Hepatocyte (in vitro differentiated cells): Measurements from ENCODE around the gene CARD10. TPM values are rescaled to one million over a fixed set of nuclear protein-coding genes. Genes with fewer than 3 reads are reported as not detected.

Experiments used
- DNase-seq: peaks from one replicate; pipeline ENCODE4 v3.0.0-alpha.2; 2016; ENCODE audit warnings: low spot score
- H2AFZ ChIP-seq: fragments of 200-600 bp; sonication (generic); 2 replicates; pipeline ENCODE4 v1.6.0; 2016; ENCODE audit warnings: antibody characterized with exemption, mild to moderate bottlenecking
- H3K27ac ChIP-seq: fragments of 200-600 bp; sonication (generic); 2 replicates; pipeline ENCODE4 v1.5.1; 2016; ENCODE audit warnings: mild to moderate bottlenecking
- H3K27me3 ChIP-seq: fragments of 200-600 bp; sonication (generic); 2 replicates; pipeline ENCODE4 v1.6.1; 2016
- H3K36me3 ChIP-seq: fragments of 200-600 bp; sonication (generic); replicated peaks from 2 replicates; pipeline ENCODE4 v1.5.1; 2016; ENCODE audit warnings: low read depth; ENCODE audit not compliant: insufficient read depth
- H3K4me1 ChIP-seq: fragments of 200-600 bp; sonication (generic); 2 replicates; pipeline ENCODE4 v1.5.1; 2016; ENCODE audit warnings: mild to moderate bottlenecking, moderate library complexity; ENCODE audit not compliant: insufficient read depth
- H3K4me2 ChIP-seq: fragments of 200-600 bp; sonication (generic); 2 replicates; pipeline ENCODE4 v1.6.0; 2016
- H3K4me3 ChIP-seq: fragments of 200-600 bp; sonication (generic); 2 replicates; pipeline ENCODE4 v1.5.1; 2016; ENCODE audit warnings: mild to moderate bottlenecking
- H3K79me2 ChIP-seq: fragments of 200-600 bp; sonication (generic); 2 replicates; pipeline ENCODE4 v1.6.0; 2017; ENCODE audit warnings: mild to moderate bottlenecking
- H3K9me2 ChIP-seq: fragments of 200-600 bp; sonication (generic); replicated peaks from 2 replicates; pipeline ENCODE4 v1.6.0; 2017; ENCODE audit warnings: mild to moderate bottlenecking; ENCODE audit not compliant: insufficient read depth
- H3K9me3 ChIP-seq: fragments of 200-600 bp; sonication (generic); 2 replicates; pipeline ENCODE4 v1.5.1; 2016; ENCODE audit warnings: low read depth, mild to moderate bottlenecking
- H4K20me1 ChIP-seq: fragments of 200-600 bp; sonication (generic); 2 replicates; pipeline ENCODE4 v1.6.0; 2016; ENCODE audit warnings: mild to moderate bottlenecking; ENCODE audit not compliant: insufficient read depth, poor library complexity, severe bottlenecking
- EZH2 ChIP-seq: fragments of 200-600 bp; sonication (generic); IDR thresholded peaks from 2 replicates; pipeline ENCODE4 v1.6.1; 2016; ENCODE audit warnings: antibody characterized with exemption, mild to moderate bottlenecking, borderline replicate concordance
- EZH2phosphoT487 ChIP-seq: fragments of 200-600 bp; sonication (generic); IDR thresholded peaks from one replicate; pipeline ENCODE4 v1.6.1; 2018; ENCODE audit warnings: antibody characterized with exemption, mild to moderate bottlenecking, low read depth, moderate library complexity; ENCODE audit not compliant: unreplicated experiment, severe bottlenecking
- WGBS: methylation state at CpG from one replicate; pipeline ENCODE4 v1.1.6; 2016; ENCODE audit warnings: low lambda C conversion rate; ENCODE audit errors: missing lambda C conversion rate; 5-methylcytosine and 5-hydroxymethylcytosine counted together
- polyA plus RNA-seq: library from polyadenylated mRNA; unstranded; fragments of >200 nt; fragmentation: Nextera tagmentation; extraction: Ambion mirVana; gene quantifications from 2 replicates; pipeline ENCODE4 v1.2.1, GENCODE V29; 2016
- total RNA-seq: library from RNA; depleted of rRNA; stranded (reverse); fragments of >200 nt; gene quantifications from 2 replicates; pipeline ENCODE4 v1.2.3, GENCODE V29; 2014
- TF ChIP-seq, protein P1 (sequence below): fragments of 200-600 bp; sonication (generic); IDR thresholded peaks from 2 replicates; pipeline ENCODE4 v1.5.1; 2016; ENCODE audit warnings: antibody characterized with exemption, mild to moderate bottlenecking; ENCODE audit not compliant: poor library complexity

Gene CARD10, protein sequence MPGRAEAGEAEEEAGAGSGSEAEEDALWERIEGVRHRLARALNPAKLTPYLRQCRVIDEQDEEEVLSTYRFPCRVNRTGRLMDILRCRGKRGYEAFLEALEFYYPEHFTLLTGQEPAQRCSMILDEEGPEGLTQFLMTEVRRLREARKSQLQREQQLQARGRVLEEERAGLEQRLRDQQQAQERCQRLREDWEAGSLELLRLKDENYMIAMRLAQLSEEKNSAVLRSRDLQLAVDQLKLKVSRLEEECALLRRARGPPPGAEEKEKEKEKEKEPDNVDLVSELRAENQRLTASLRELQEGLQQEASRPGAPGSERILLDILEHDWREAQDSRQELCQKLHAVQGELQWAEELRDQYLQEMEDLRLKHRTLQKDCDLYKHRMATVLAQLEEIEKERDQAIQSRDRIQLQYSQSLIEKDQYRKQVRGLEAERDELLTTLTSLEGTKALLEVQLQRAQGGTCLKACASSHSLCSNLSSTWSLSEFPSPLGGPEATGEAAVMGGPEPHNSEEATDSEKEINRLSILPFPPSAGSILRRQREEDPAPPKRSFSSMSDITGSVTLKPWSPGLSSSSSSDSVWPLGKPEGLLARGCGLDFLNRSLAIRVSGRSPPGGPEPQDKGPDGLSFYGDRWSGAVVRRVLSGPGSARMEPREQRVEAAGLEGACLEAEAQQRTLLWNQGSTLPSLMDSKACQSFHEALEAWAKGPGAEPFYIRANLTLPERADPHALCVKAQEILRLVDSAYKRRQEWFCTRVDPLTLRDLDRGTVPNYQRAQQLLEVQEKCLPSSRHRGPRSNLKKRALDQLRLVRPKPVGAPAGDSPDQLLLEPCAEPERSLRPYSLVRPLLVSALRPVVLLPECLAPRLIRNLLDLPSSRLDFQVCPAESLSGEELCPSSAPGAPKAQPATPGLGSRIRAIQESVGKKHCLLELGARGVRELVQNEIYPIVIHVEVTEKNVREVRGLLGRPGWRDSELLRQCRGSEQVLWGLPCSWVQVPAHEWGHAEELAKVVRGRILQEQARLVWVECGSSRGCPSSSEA
- total RNA-seq (19.1 and 23.4 TPM in 2 replicates), polyA plus RNA-seq (28.7 and 31.2 TPM in 2 replicates)

DNA sequence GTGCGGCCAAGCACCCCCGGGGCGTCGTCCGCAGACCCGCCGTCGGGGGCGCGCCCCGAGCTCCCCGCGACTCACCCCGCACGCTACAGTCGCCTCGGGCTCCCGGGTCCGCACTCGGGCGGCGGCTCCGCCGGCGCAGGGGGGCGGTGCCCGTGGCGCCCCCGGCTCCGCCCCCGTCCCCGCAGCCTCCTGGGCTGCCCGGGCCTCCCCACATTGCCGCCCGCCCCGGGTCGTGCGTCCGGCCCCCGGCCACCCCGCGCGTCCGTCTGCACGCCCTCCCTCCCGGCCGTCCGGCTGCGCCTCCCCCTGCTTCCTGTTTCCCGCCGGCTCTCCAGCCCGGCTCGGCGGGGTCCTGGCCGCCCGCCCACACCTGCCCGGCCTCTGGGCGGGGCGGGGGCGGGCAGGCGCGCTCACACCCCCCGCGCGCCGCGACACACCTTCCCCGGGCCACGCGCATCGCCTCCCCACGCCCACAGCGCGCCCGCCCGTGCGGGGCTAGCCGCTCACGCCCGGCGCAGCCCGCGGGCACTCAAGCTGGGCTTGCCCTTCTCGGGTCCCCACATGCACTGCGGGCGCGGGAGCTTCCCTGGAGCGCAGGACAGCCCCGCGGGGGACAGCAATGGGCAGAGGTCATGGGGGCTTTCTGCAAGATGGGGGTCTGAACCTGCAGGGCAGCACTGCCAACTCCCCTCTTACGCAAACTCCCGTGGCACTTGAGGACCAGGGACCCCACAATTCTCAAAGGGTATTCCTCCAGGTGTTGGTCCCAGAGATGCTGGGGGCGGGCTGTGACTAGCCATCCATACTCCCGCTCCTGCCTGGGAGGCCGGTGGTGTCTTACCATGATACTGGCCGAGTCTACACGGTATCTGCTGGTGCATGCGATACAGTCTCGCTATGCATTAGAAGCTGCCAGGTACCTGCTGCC, at the start of gene CARD10:
CARD10 (minus strand) TSS at position 148 of the 928 bp plus-strand sequence. CDS start 215 bp downstream, outside the sequence.
- Histone ChIP-seq H3K4me2 (peak within 1 kb of the TSS; percentile 98), H3K27me3 (no peaks in the 10 kb centered on the region), H3K36me3 (no peaks in the 10 kb centered on the region), H3K79me2 (peaks cover 30% of the 10 kb centered on the region), H3K9me2 (no peaks in the 10 kb centered on the region), H3K4me3 (peak within 1 kb of the TSS; percentile 82), H3K27ac (peak within 1 kb of the TSS; percentile 79), H3K9me3 (no peaks in the 10 kb centered on the region), H3K4me1 (peaks cover 5% of the 10 kb centered on the region), H4K20me1 (no peaks in the 10 kb centered on the region), H2AFZ (peak within 1 kb of the TSS; percentile 78)
- DNase-seq = peak; percentile 74
- TF ChIP-seq EZH2 = no peak
- no peak for TF ChIP-seq EZH2phosphoT487
- TF ChIP-seq, protein P1, sequence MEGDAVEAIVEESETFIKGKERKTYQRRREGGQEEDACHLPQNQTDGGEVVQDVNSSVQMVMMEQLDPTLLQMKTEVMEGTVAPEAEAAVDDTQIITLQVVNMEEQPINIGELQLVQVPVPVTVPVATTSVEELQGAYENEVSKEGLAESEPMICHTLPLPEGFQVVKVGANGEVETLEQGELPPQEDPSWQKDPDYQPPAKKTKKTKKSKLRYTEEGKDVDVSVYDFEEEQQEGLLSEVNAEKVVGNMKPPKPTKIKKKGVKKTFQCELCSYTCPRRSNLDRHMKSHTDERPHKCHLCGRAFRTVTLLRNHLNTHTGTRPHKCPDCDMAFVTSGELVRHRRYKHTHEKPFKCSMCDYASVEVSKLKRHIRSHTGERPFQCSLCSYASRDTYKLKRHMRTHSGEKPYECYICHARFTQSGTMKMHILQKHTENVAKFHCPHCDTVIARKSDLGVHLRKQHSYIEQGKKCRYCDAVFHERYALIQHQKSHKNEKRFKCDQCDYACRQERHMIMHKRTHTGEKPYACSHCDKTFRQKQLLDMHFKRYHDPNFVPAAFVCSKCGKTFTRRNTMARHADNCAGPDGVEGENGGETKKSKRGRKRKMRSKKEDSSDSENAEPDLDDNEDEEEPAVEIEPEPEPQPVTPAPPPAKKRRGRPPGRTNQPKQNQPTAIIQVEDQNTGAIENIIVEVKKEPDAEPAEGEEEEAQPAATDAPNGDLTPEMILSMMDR = no peak
- WGBS = 15% methylated on average over 26 of the region's 99 CpGs

DNA sequence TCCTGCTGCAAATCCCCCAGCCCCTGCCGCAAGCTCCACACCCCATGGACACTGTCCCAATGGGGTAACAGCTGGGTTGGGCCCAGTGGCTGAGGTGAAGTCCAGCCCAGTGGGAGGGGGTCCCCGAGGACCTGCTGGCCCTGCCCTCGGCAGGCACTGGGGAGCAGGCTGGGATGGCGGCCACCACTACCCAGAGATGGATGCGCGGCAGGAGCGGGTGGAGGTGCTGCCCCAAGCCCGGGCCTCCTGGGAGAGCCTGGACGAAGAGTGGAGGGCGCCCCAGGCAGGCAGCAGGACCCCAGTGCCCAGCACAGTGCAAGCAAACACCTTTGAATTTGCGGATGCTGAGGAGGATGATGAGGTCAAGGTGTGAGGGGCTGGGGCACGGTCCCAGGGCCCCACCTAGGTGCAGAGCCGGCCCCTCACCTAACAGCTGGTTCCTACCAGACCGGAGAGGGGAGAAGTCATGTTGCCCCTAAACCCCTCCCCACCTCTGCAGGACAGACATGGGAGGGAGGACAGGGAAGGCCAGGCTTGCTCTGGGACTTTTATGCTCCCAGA, 49.3 kb upstream of the CARD10 start:
- Histone ChIP-seq H4K20me1 (peaks cover 25% of the 10 kb centered on the region), H3K79me2 (peaks cover 48% of the 10 kb centered on the region)

More for the DNA sequence above, 49.3 kb upstream of the CARD10 start:
- Histone ChIP-seq H3K4me3 (no peak overlapping the region), H3K36me3 (no peaks in the 10 kb centered on the region), H3K27ac (peak overlapping the region; percentile 91), H3K9me2 (no peaks in the 10 kb centered on the region), H3K9me3 (no peaks in the 10 kb centered on the region), H3K4me2 (peak overlapping the region; percentile 24), H3K27me3 (no peaks in the 10 kb centered on the region), H3K4me1 (peaks cover 41% of the 10 kb centered on the region), H2AFZ (no peak overlapping the region)
- peak; percentile 16 for DNase-seq
- 88% methylated on average over 14 of the region's 14 CpGs for WGBS
- no peak for TF ChIP-seq EZH2
- TF ChIP-seq EZH2phosphoT487 = no peak
- TF ChIP-seq, protein P1 = no peak
